ENCODE data around the gene RALBP1.
"Not testable (repeated sequence)": the region's sequence is repeated elsewhere in the genome, so short reads cannot be mapped to it uniquely, and the experiment has no call there.

RALBP1 gene

GRCh38 chr18:9455718-9456511, 19.4 kb upstream of the RALBP1 start:
- no peak for DNase-seq

GRCh38 chr18:9466127-9466526, 9.2 kb upstream of the RALBP1 start:
- no peak for DNase-seq

- no peak for DNase-seq
Observed at GRCh38 chr18:9466846-9467245, 8.5 kb upstream of the RALBP1 start.

- DNase-seq: no peak
Observed at GRCh38 chr18:9468998-9469397, 6.3 kb upstream of the RALBP1 start.

- DNase-seq: no peak
Observed at GRCh38 chr18:9469685-9470084, 5.6 kb upstream of the RALBP1 start.

GRCh38 chr18:9474108-9474982, 968 bp upstream of the RALBP1 start:
- DNase-seq: no peak

- DNase-seq: peak; percentile 23
Observed at GRCh38 chr18:9475643-9476591, 604 bp downstream of the RALBP1 start.

GRCh38 chr18:9476949-9477348, 1.6 kb downstream of the RALBP1 start:
- not testable (repeated sequence) for DNase-seq

- no peak for DNase-seq
Observed at GRCh38 chr18:9477509-9477908, 2.2 kb downstream of the RALBP1 start.

- DNase-seq: no peak
Observed at GRCh38 chr18:9478545-9478944, 3.2 kb downstream of the RALBP1 start.

- DNase-seq: no peak
Observed at GRCh38 chr18:9482790-9483189, 7.5 kb downstream of the RALBP1 start.

GRCh38 chr18:9483526-9483925, 8.2 kb downstream of the RALBP1 start:
- DNase-seq: no peak

- not testable (repeated sequence) for DNase-seq
Observed at GRCh38 chr18:9484856-9485255, 9.5 kb downstream of the RALBP1 start.

- no peak for DNase-seq
Observed at GRCh38 chr18:9488538-9488937, 13.2 kb downstream of the RALBP1 start.

GRCh38 chr18:9494778-9495331, 19.5 kb downstream of the RALBP1 start:
- no peak for DNase-seq

- DNase-seq: no peak
Observed at GRCh38 chr18:9495465-9495864, 20.2 kb downstream of the RALBP1 start.

- no peak for DNase-seq
Observed at GRCh38 chr18:9495916-9496705, 20.8 kb downstream of the RALBP1 start.

- DNase-seq: peak; percentile 39
Observed at GRCh38 chr18:9506046-9506792, 30.9 kb downstream of the RALBP1 start.

- DNase-seq: no peak
Observed at GRCh38 chr18:9507565-9508088, 32.3 kb downstream of the RALBP1 start.

GRCh38 chr18:9508446-9509025, 33.2 kb downstream of the RALBP1 start:
- DNase-seq: no peak
